GM12873 (cell line): ENCODE measurements around the gene MIXL1.

Source experiments
- CTCF ChIP-seq: IDR thresholded peaks from 2 replicates; pipeline ENCODE4 v1.5.1; 2012; ENCODE audit warnings: low read depth, mild to moderate bottlenecking, moderate library complexity, low read length, control low read depth; ENCODE audit not compliant: insufficient read depth; ENCODE audit errors: missing control alignments

Gene MIXL1

GRCh38 chr1:226195144-226195543 is 28.3 kb upstream of the MIXL1 start:
- no peak for TF ChIP-seq CTCF

- no peak for TF ChIP-seq CTCF
These were observed 23.5 kb upstream of the MIXL1 start for GRCh38 chr1:226199971-226200370.

GRCh38 chr1:226201029-226201593 is 22.4 kb upstream of the MIXL1 start:
- peak; percentile 61 for TF ChIP-seq CTCF

- no peak for TF ChIP-seq CTCF
These were observed 21.2 kb upstream of the MIXL1 start for GRCh38 chr1:226202246-226202645.

GRCh38 chr1:226203240-226203639 is 20.2 kb upstream of the MIXL1 start:
- TF ChIP-seq CTCF = no peak

- no peak for TF ChIP-seq CTCF
These were observed 19.8 kb upstream of the MIXL1 start for GRCh38 chr1:226203655-226204054.

- no peak for TF ChIP-seq CTCF
These were observed 19.3 kb upstream of the MIXL1 start for GRCh38 chr1:226204198-226204597.

- no peak for TF ChIP-seq CTCF
These were observed 16.4 kb upstream of the MIXL1 start for GRCh38 chr1:226207048-226207447.
